HCT116 (cell line): ENCODE results near the gene CHST11. TPM values are rescaled to one million over a fixed set of nuclear protein-coding genes. Genes with fewer than 3 reads are reported as not detected.

ENCODE experiments used
- ATAC-seq: fragments of 200-7000 bp; cut with Tn5 transposase; 2 replicates; pipeline ENCODE4 v1.9.1; 2020; ENCODE audit warnings: mild to moderate bottlenecking, moderate library complexity
- BruUV-seq: library from RNA; stranded (reverse); fragments of 400-500 nt; replicated peaks from 2 replicates; lab custom pipeline; 2021; lab: Mats Ljungman, UMichigan
- CTCF ChIA-PET: fragments of 300-600 bp; sonication (Branson Sonifier 250); formaldehyde crosslinking; loops from one replicate; lab custom pipeline; 2021; ENCODE audit warnings: antibody characterized with exemption; lab: Charles Lee
- POLR2A ChIA-PET: fragments of 300-600, 350-600 bp; sonication (Branson Sonifier 250); formaldehyde crosslinking; loops from one replicate; lab custom pipeline; 2021; ENCODE audit warnings: antibody characterized with exemption; lab: Charles Lee
- RAD21 ChIA-PET, 2 experiments: fragments of 300-600 bp; sonication (Branson Sonifier 250); formaldehyde crosslinking; loops; one replicate each; lab custom pipeline; 2023; ENCODE audit warnings: low total read pairs in 2 of 2; ENCODE audit not compliant: uncharacterized antibody in 2 of 2, unreplicated experiment in 2 of 2, low non-redundant PET in 1 of 2; lab: Charles Lee
- DNase-seq: peaks from one replicate; pipeline ENCODE4 v3.0.0-alpha.2; 2010; ENCODE audit warnings: low read depth, low spot score
- H2AFZ ChIP-seq: fragments of 200-600 bp; shearing (Covaris generic), sonication (generic); 2 replicates; pipeline ENCODE4 v1.6.1; 2017; ENCODE audit warnings: low read depth, mixed run types, mixed read lengths, antibody characterized with exemption, low read length; ENCODE audit not compliant: poor library complexity, severe bottlenecking
- H3K27ac ChIP-seq: 2 replicates; pipeline ENCODE4 v1.5.1; 2012; ENCODE audit warnings: low read depth, low read length
- H3K27me3 ChIP-seq: fragments of 200-600 bp; sonication (generic); 2 replicates; pipeline ENCODE4 v1.6.1; 2016; ENCODE audit warnings: mixed run types, low read length, mixed read lengths; ENCODE audit not compliant: insufficient read depth
- H3K36me3 ChIP-seq, 2 experiments: fragments of 200-500 bp in 1 of 2; fragments of 200-600 bp in 1 of 2; sonication (Bioruptor generic) in 1 of 2; sonication (generic) in 1 of 2; 2 replicates each; pipeline versions ENCODE4 v1.5.1 to v1.6.1; 2014 to 2016; ENCODE audit warnings: low read length in 2 of 2, inconsistent platforms in 1 of 2, mixed read lengths in 1 of 2, mixed run types in 1 of 2; ENCODE audit not compliant: insufficient read depth in 2 of 2, control insufficient read depth in 1 of 2
- H3K4me1 ChIP-seq, 2 experiments: fragments of 200-600 bp in 1 of 2; sonication (generic) in 1 of 2; 2 replicates each; pipeline versions ENCODE4 v1.5.1 to v1.6.1; 2012 to 2017; ENCODE audit warnings: low read length in 2 of 2, inconsistent platforms in 1 of 2, mild to moderate bottlenecking in 1 of 2, mixed read lengths in 1 of 2, mixed run types in 1 of 2, moderate library complexity in 1 of 2; ENCODE audit not compliant: insufficient read depth in 2 of 2, control insufficient read depth in 1 of 2
- H3K4me2 ChIP-seq: fragments of 200-600 bp; sonication (generic); 2 replicates; pipeline ENCODE4 v1.6.1; 2017; ENCODE audit warnings: mixed run types, low read length, mixed read lengths
- H3K4me3 ChIP-seq, 2 experiments: fragments of 200-600 bp in 1 of 2; sonication (generic) in 1 of 2; replicated peaks in 1 of 2; 2 replicates each; pipeline ENCODE4 v1.5.1; 2011 to 2016; ENCODE audit warnings: low read length in 2 of 2, control low read depth in 1 of 2, low read depth in 1 of 2, mild to moderate bottlenecking in 1 of 2, mixed read lengths in 1 of 2, mixed run types in 1 of 2
- H3K79me2 ChIP-seq: fragments of 200-600 bp; sonication (generic); 2 replicates; pipeline ENCODE4 v1.6.1; 2017; ENCODE audit warnings: mild to moderate bottlenecking, mixed run types, low read length, moderate library complexity, mixed read lengths; ENCODE audit not compliant: insufficient read depth
- H3K9ac ChIP-seq: fragments of 200-600 bp; sonication (generic); 2 replicates; pipeline ENCODE4 v1.6.1; 2016; ENCODE audit warnings: low read length, mixed read lengths
- H3K9me2 ChIP-seq: fragments of 200-600 bp; sonication (generic), shearing (Covaris generic); 2 replicates; pipeline ENCODE4 v1.6.1; 2017; ENCODE audit warnings: mixed run types, mild to moderate bottlenecking, moderate library complexity; ENCODE audit not compliant: insufficient read depth
- H3K9me3 ChIP-seq, 2 experiments: fragments of 200-500 bp in 1 of 2; fragments of 200-600 bp in 1 of 2; sonication (Bioruptor generic) in 1 of 2; sonication (generic) in 1 of 2; 2 replicates each; pipeline ENCODE4 v1.6.1; 2014 to 2017; ENCODE audit warnings: low read length in 2 of 2, mixed read lengths in 2 of 2, inconsistent platforms in 1 of 2, low read depth in 1 of 2, mild to moderate bottlenecking in 1 of 2, mixed run types in 1 of 2, moderate library complexity in 1 of 2; ENCODE audit not compliant: control insufficient read depth in 1 of 2, insufficient read depth in 1 of 2
- H4K20me1 ChIP-seq: fragments of 200-600 bp; sonication (generic), shearing (Covaris generic); 2 replicates; pipeline ENCODE4 v1.6.1; 2017; ENCODE audit warnings: mixed run types, mild to moderate bottlenecking, moderate library complexity; ENCODE audit not compliant: insufficient read depth
- CEBPB ChIP-seq: IDR thresholded peaks from 2 replicates; pipeline ENCODE4 v1.6.1; 2012; ENCODE audit warnings: low read depth
- ELF1 ChIP-seq: IDR thresholded peaks from 2 replicates; pipeline ENCODE4 v1.6.1; 2012; ENCODE audit warnings: low read depth, borderline replicate concordance
- EZH2phosphoT487 ChIP-seq: fragments of 200-600 bp; IDR thresholded peaks from 2 replicates; pipeline ENCODE4 v1.6.1; 2018; ENCODE audit warnings: antibody characterized with exemption, borderline replicate concordance
- FOSL1 ChIP-seq: IDR thresholded peaks from 2 replicates; pipeline ENCODE4 v1.6.1; 2012; ENCODE audit warnings: low read depth
- JUND ChIP-seq: IDR thresholded peaks from 2 replicates; pipeline ENCODE4 v1.6.1; 2012
- POLR2AphosphoS5 ChIP-seq: IDR thresholded peaks from 2 replicates; pipeline ENCODE4 v1.6.1; 2011; ENCODE audit warnings: mild to moderate bottlenecking, low read depth, low read length, moderate library complexity
- TCF7L2 ChIP-seq: IDR thresholded peaks from 2 replicates; pipeline ENCODE4 v1.7.0; 2011; ENCODE audit warnings: borderline replicate concordance, inconsistent platforms; ENCODE audit not compliant: insufficient read depth, insufficient read length; ENCODE audit errors: extremely low read depth
- YY1 ChIP-seq: IDR thresholded peaks from 2 replicates; pipeline ENCODE4 v1.6.1; 2011; ENCODE audit warnings: low read length, low read depth, moderate library complexity, mild to moderate bottlenecking; ENCODE audit not compliant: insufficient replicate concordance; ENCODE audit errors: extremely low read depth
- ZNF274 ChIP-seq: fragments of 200-500 bp; sonication (Bioruptor generic); IDR thresholded peaks from 2 replicates; pipeline ENCODE4 v1.6.1; 2014; ENCODE audit warnings: mild to moderate bottlenecking, low read depth, low read length, inconsistent platforms
- intact Hi-C: fragments of 100-400 bp; cut with micrococcal nuclease; formaldehyde crosslinking; loops from 2 replicates; pipeline ENCODE4 v1.10.0; 2022
- total RNA-seq: library from RNA; stranded (reverse); gene quantifications from one replicate; pipeline ENCODE4 v1.2.1, GENCODE V29; 2021; ENCODE audit not compliant: unreplicated experiment
- TF ChIP-seq, protein P1 (sequence below): IDR thresholded peaks from 2 replicates; pipeline ENCODE4 v1.6.1; 2012; ENCODE audit warnings: low read depth
- TF ChIP-seq, protein P2 (sequence below), 3 experiments: fragments of 200-600 bp in 1 of 3; sonication (generic) in 1 of 3; IDR thresholded peaks in 2 of 3; conservative IDR thresholded peaks in 1 of 3; 2 replicates each; pipeline ENCODE4 v1.5.1; 2012 to 2017; ENCODE audit warnings: low read depth in 2 of 3, low read length in 2 of 3, antibody characterized with exemption in 1 of 3, borderline replicate concordance in 1 of 3, control low read depth in 1 of 3, mild to moderate bottlenecking in 1 of 3, mixed read lengths in 1 of 3, mixed run types in 1 of 3, moderate library complexity in 1 of 3; ENCODE audit not compliant: insufficient read depth in 1 of 3

CHST11 gene
- total RNA-seq, 1 experiment from 2014 or later, result 10.1 TPM

DNA sequence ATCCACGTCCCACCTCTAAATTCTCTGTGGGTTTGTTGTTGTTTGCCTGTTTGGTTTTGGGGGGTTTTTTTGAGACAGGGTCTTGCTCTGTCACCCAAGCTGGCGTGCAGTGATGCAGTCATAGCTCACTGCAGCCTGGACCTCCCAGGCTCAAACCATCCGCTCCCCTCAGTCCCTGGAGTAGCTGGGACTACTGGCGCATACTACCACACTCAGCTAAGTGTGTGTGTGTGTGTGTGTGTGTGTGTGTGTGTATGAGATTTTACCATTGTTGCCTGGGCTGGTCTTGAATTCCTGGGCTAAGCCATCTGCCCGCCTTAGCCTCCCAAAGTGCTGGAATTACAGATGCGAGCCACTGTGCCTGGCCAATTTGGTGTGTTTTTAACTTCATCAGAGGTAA lies 265.2 kb downstream of the CHST11 start:
- no peaks in the 10 kb centered on the region for H3K27me3 ChIP-seq
- no TSS peak for BruUV-seq
- no peaks in the 10 kb centered on the region for H3K79me2 ChIP-seq
- ATAC-seq (no peak), DNase-seq (no peak)
- H3K4me2 ChIP-seq, result no peak overlapping the region
- no peaks in the 10 kb centered on the region for H3K9me2 ChIP-seq
- ChIA-PET POLR2A (no interaction called here), CTCF (no interaction called here), RAD21 (no interaction called here)
- no peaks in the 10 kb centered on the region; a peak in 1 of 4 replicates for H3K4me1 ChIP-seq
- H3K4me3 ChIP-seq, result no peak overlapping the region
- no peaks in the 10 kb centered on the region for H3K36me3 ChIP-seq
- H4K20me1 ChIP-seq, result no peaks in the 10 kb centered on the region
- H3K27ac ChIP-seq, result no peak overlapping the region
- H3K9ac ChIP-seq, result no peak overlapping the region
- TF ChIP-seq, protein P1, sequence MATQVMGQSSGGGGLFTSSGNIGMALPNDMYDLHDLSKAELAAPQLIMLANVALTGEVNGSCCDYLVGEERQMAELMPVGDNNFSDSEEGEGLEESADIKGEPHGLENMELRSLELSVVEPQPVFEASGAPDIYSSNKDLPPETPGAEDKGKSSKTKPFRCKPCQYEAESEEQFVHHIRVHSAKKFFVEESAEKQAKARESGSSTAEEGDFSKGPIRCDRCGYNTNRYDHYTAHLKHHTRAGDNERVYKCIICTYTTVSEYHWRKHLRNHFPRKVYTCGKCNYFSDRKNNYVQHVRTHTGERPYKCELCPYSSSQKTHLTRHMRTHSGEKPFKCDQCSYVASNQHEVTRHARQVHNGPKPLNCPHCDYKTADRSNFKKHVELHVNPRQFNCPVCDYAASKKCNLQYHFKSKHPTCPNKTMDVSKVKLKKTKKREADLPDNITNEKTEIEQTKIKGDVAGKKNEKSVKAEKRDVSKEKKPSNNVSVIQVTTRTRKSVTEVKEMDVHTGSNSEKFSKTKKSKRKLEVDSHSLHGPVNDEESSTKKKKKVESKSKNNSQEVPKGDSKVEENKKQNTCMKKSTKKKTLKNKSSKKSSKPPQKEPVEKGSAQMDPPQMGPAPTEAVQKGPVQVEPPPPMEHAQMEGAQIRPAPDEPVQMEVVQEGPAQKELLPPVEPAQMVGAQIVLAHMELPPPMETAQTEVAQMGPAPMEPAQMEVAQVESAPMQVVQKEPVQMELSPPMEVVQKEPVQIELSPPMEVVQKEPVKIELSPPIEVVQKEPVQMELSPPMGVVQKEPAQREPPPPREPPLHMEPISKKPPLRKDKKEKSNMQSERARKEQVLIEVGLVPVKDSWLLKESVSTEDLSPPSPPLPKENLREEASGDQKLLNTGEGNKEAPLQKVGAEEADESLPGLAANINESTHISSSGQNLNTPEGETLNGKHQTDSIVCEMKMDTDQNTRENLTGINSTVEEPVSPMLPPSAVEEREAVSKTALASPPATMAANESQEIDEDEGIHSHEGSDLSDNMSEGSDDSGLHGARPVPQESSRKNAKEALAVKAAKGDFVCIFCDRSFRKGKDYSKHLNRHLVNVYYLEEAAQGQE, result no peak
- TF ChIP-seq YY1 (no peak), FOSL1 (no peak), ELF1 (no peak), CEBPB (no peak), ZNF274 (no peak), JUND (no peak), POLR2AphosphoS5 (no peak), EZH2phosphoT487 (no peak), TCF7L2 (no peak)
- TF ChIP-seq, protein P2, sequence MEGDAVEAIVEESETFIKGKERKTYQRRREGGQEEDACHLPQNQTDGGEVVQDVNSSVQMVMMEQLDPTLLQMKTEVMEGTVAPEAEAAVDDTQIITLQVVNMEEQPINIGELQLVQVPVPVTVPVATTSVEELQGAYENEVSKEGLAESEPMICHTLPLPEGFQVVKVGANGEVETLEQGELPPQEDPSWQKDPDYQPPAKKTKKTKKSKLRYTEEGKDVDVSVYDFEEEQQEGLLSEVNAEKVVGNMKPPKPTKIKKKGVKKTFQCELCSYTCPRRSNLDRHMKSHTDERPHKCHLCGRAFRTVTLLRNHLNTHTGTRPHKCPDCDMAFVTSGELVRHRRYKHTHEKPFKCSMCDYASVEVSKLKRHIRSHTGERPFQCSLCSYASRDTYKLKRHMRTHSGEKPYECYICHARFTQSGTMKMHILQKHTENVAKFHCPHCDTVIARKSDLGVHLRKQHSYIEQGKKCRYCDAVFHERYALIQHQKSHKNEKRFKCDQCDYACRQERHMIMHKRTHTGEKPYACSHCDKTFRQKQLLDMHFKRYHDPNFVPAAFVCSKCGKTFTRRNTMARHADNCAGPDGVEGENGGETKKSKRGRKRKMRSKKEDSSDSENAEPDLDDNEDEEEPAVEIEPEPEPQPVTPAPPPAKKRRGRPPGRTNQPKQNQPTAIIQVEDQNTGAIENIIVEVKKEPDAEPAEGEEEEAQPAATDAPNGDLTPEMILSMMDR (IDR thresholded peaks at IDR 0.05 in 2 of 3, conservative IDR thresholded peaks at IDR 0.05 in 1 of 3; ENCODE audit: borderline replicate concordance in 1 of 3, insufficient read depth in 1 of 3, low read depth in 2 of 3, low read length in 2 of 3), result no peak
- H3K9me3 ChIP-seq, result no peaks in the 10 kb centered on the region
- H2AFZ ChIP-seq, result no peak overlapping the region
- intact Hi-C loops, result no loop called here
